NCI-H2171 (cell line): ENCODE data around the gene RS1.

Experiments used
- DNase-seq: peaks from one replicate; lab custom pipeline; 2025; lab: John Stamatoyannopoulos, UW

Gene RS1

GRCh38 chrX:18668071-18668835 lies 3.7 kb downstream of the RS1 start:
- no peak for DNase-seq

- DNase-seq, result no peak
Measured at GRCh38 chrX:18666614-18667013, 5.3 kb downstream of the RS1 start.

- no peak for DNase-seq
Measured at GRCh38 chrX:18664947-18665346, 7.0 kb downstream of the RS1 start.

- DNase-seq, result no peak
Measured at GRCh38 chrX:18661273-18661672, 10.6 kb downstream of the RS1 start.

DNA sequence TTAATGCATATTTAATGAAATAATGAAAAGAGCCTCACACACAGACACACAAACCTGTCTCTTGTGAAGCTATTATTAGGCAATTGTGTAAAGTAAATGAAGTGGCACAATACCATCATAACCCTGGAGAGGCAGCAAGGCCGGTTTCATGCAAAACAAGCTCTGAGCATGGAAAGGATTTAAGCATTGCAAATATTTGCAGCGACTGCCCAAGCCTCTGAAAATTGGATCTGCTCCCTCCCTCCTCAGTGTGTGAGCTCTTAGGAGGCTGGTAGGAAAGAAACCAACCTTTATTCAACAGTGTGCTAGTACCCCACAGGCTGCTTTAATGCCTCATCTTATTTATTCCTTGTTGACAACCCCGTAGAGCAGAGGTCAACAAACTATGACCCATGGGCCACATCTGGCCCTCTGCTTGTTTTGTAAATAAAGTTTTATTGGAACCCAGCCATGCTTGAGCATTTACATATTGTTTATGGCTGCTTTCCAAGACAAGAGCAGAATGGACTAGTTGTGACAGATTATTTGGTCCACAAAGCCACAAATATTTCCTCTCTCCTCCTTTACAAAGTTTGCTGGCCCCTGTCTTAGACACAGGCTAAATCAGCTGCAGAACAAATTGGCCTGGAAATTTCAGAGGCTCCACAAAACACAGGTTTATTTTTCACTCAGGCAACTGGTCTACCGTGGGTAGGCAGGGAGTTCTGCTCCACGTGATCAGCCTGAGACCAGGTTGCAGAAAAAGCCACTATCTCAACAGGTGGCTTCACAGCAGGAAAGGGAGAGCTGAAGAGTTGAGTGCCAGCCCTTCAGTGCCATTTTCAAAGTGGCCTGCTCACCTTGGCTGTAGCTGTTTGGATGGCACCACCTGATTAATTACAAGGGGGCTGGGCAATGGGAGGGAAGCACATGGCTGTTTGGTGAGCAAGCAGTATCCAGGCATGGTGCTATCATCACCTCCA lies 16.8 kb downstream of the RS1 start:
- DNase-seq, result no peak

DNA sequence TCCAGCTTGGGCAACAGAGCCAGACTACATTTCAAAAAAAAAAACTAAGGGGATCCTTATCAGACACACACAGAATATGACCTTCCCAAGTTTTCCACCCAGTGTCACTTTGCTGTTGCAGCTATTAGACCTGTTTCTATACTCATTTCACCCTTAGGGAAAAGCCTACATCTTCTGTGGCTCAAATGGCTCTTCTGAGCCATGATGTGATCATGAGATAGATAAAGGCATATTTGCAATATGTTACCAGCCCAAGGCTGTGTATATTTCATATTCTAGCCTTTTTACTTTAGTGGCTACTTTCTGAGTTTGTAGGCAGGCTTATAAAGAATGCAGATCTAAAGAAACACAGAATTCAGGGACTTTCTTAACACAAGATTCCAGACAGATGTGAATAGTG lies 19.3 kb downstream of the RS1 start:
- no peak for DNase-seq

GRCh38 chrX:18650662-18651061 lies 21.2 kb downstream of the RS1 start:
- no peak for DNase-seq

GRCh38 chrX:18649498-18649951 lies 22.4 kb downstream of the RS1 start:
- DNase-seq, result no peak

DNA sequence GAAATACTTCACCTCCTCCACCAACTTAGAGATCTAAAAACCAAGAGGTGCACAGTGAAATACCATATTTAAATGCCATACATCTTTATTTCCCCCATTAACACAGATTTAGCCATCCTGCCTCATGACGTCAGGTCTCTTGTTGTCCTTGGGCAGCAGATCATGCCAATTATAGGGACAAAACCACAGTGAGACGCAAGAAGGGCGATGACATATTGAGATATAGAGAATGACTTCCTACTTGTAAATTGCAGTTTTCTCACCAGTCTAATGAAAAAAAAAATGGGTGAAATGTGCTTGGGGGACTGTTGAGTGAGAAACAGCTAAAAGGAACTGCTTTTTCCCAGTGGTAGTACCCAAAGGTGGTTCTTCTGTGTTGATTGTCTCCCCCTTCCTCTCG lies 24.3 kb downstream of the RS1 start:
- DNase-seq, result no peak

GRCh38 chrX:18643853-18644252 lies 28.1 kb downstream of the RS1 start:
- no peak for DNase-seq

DNA sequence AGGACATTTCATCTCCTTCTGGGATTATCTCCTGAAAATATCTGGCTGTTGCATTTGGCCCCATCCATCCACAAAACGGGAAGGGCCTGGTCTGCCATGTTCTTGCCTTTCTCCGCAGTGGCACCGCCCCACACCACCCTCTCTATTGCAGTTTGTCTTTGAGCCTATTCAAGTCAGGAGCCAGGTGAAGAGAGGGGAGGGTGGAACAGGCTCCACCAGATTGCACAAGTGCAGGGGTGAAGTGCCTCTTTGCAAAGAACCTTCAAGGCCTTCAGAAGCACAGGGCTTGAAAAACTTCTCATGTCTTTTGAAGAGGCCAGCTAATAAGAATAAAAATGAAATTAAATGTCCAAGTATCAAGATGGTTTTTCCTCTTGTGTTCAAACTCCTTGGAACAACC lies 28.7 kb downstream of the RS1 start:
- no peak for DNase-seq

- no peak for DNase-seq
Measured at GRCh38 chrX:18640686-18641085, 31.2 kb downstream of the RS1 start.

- DNase-seq, result no peak
Measured at GRCh38 chrX:18639280-18639679, 32.6 kb downstream of the RS1 start.

- DNase-seq, result no peak
Measured at GRCh38 chrX:18638398-18638797, 33.5 kb downstream of the RS1 start.

DNA sequence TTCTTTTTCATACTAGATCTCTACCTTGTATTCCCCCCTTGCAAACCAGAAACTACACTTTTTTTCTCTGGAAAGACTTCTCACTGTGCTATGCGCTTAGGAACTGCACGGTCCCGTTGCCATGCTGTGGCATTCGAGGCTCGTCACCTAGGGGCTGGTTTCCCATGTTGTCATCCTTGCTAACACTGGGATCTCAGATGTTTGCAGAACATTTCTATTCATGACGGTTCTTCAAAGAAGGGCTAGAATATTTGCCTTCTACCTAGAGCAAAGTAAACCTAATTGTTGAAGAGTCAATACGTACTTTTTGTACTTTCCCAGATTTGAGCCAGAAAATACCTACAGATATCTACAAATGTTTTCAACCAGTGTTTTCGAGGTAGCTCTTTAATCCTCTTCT lies 41.0 kb downstream of the RS1 start:
- DNase-seq, result no peak

DNA sequence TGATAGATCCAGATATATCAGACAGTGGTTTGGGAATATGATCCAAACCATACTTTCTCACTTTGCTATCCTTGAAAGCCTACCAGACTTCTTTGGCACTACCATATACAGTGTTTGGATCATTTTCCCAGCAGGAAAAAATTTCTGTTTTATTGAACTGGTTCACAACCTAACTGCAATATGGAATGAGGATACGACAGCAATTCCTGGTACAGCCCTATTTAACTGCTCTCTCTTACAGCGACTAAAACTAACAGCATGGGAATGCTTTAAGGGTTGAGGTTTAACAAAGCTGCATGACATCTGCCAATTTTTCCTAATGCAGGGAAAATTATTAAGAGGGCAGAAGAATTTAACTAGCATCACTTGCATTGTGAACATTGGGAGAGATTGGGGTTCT lies 47.3 kb downstream of the RS1 start:
- no peak for DNase-seq

DNA sequence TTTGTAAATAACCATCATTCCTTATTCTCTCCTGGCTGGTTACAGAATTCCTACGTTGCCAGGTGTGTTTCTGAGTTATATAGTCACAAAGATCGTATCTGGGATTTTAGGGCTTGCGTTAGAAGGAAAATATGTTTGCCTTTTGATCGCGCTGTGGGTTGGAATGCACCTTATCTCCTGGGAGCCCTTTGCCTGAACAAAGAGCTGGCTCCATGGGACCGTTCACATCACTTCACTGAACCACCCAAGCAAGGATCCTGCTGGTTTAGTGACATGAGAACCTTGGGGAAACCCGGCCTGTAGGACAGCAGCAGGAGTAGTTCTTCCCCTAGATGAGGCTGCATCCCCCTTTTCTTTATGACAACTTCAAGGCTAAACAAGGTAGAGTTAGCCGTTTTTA lies 51.6 kb downstream of the RS1 start:
- DNase-seq, result no peak

DNA sequence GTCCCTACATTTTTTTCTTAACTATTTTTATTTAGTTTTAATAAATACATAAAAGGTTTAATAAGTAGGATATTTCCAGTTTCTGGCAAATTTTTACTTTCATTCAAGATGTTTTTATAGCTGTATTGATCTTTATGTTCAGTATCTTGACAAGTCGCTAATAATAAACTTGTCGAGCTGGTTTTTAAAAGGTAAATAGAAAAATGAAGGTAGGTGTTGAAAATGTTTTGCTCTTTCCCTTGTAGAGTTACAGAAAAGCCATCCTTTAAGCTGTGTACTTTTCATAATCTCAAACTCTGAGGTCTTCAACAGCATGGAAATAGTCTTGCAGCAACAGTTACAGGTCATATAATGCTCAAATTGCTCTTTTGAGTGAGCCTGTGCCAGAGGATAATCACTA lies 52.6 kb downstream of the RS1 start:
- DNase-seq, result no peak

DNA sequence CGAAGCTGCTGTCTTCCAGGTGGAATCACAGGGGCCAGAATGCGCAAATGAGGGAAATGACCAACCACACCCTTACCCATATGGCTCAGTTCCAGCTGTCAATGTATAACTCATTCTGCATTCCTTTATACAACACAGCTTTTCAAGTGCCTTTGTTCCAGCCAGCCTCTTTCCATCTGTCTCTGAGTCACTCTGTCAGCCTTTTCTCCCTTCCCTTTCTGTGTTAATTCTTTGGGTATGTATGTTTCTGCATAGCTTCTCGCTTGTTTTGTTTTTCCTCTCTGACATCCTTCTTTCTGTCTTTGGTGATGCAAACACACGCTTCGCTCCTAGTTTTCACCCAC lies 54.5 kb downstream of the RS1 start:
- no peak for DNase-seq

DNA sequence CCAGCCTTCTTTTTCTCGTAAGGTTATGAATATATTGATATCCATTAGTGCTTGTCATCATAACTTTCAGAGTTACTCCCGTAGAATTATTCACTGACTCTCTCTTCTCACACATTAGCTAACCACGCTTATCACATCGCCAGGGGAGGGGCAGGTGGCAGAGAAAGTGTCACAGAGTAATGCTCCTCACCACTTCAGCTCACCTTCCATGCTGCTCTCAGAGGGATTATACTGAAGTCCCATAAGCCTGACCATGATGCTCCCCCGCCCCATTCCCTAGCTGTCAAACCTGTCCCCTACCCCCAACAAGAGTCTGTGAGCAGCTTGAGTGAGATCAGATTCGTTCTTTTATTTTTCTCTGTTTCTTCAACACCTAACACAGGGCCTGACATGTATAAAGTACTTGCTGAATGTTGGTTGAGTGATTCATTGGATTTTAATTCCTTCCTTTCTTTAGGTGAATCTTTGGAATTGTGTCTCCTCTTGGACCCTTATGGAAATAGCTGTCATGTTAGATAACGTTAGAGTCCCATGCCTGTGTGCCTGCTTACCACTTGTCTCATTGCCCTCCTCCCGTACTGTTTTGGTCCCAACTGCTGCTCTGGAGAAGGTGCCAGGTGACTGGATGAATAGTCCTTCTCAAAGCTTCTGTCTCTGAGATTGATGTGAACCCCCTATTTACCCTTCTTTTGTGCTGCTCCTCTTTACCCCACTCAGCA lies 55.1 kb downstream of the RS1 start:
- no peak for DNase-seq

DNA sequence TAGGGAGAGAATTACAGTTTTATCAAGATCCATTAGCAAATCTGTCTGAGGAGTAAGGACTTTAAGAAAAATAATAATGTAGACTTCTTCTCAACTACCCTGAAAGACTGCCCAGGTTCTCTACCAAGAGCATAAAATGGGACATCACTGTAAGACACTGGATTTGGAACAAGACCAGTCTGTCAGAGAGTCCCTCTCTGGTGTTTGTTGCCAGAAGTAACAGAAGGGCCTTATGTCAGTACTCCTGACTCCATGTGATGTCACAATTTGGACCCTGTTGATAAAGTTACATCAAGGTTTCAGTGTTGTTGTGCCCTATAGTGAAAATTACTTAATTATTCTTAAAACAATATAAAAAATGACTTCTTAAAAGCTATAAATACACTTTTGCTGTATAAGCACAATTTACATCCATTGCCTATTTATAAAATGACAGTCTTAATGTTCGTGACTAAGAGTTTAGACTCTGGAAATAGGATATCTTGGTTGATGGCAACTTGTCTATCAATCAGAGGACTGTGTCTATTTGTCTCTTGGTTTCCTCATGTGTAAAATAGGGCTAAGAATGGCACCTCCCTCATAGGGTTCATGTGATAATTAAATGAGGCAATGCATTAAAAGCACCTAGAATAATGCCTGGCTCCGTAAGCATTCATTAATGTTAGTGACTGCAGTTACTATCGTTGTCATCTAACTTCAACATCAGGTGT lies 57.8 kb downstream of the RS1 start:
- no peak for DNase-seq

DNA sequence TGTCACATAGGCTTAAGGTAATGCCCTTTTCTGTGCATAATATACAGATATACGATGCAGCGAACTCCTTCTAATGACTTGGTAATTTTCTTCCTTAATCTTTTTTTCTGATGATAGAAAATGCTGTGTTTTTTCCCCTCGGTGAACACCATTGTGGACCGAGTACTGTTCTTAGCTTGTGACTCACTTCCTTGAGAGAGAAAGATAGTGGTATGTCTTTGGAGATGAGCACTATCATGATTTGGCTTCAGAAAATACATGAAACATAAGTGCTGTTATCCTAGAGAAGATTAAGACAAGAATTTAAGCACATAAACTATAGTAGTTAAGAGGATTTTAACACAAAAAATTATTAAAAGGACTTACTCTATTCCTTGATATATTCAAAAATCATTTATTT lies 63.9 kb downstream of the RS1 start:
- DNase-seq, result no peak
